ENCODE measurements around the gene RGL1. TPM values are rescaled to one million over a fixed set of nuclear protein-coding genes. Genes with fewer than 3 reads are reported as not detected.

Gene RGL1
- total RNA-seq: 39.2 and 44.1 TPM in 2 replicates

GRCh38 chr1:183804916-183805841 lies at the start of gene RGL1:
RGL1 (plus strand) TSS chr1:183805120; CDS start chr1:183805298, 178 bp downstream.

Other genes with a start within 250 kb of the RGL1 start
- under 0.01 and 0.19 TPM in 2 replicates for gene NCF2, start 214.7 kb upstream of the RGL1 start, total RNA-seq
- 302 and 512 TPM in 2 replicates for gene ARPC5, start 169.3 kb upstream of the RGL1 start, total RNA-seq
- 0.06 TPM in 1 of 2 replicates, not detected in the other for gene APOBEC4, start 151.8 kb upstream of the RGL1 start, total RNA-seq
- 0.53 and 0.87 TPM in 2 replicates for gene COLGALT2, start 232.6 kb downstream of the RGL1 start, total RNA-seq
- gene TSEN15, start 246.6 kb downstream of the RGL1 start, total RNA-seq: 25.4 and 27.1 TPM in 2 replicates

All from aortic smooth muscle cell (primary cell).